H54 (cell line): Measurements from ENCODE around the gene UCHL5.
"Not testable (repeated sequence)": the region's sequence is repeated elsewhere in the genome, so short reads cannot be mapped to it uniquely, and the experiment has no call there.

Experiments used
- DNase-seq: peaks from one replicate; pipeline ENCODE4 v3.0.0; 2011; ENCODE audit warnings: low spot score, mixed read lengths; ENCODE audit not compliant: insufficient read length
- FAIRE-seq: peaks from 3 replicates; lab custom pipeline; 2011; peaks lifted over from hg19 to GRCh38; lab: Jason Lieb, UNC
- POLR2A ChIP-seq: IDR thresholded peaks from 2 replicates; pipeline ENCODE4 v1.6.1; 2011; ENCODE audit warnings: low read depth, mild to moderate bottlenecking, low read length

The UCHL5 gene

DNA sequence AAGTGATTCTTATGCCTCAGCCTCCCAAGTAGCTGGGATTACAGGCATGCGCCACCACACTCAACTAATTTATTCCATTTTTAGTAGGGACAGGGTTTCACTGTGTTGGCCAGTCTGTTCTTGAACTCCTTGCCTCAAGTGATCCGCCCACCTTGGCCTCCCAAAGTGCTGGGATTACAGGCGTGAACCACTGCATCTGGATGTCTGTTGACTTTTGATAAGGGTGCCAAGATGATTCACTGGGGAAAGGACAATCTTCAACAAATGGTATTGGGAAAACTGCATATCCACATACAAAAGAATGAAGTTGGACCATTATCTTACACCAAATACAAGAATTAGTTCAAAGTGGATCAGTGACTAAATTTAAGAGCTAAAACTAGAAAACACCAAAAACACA is 20.0 kb upstream of the UCHL5 start:
- no peak for TF ChIP-seq POLR2A
- FAIRE-seq (no peak), DNase-seq (no peak)

DNA sequence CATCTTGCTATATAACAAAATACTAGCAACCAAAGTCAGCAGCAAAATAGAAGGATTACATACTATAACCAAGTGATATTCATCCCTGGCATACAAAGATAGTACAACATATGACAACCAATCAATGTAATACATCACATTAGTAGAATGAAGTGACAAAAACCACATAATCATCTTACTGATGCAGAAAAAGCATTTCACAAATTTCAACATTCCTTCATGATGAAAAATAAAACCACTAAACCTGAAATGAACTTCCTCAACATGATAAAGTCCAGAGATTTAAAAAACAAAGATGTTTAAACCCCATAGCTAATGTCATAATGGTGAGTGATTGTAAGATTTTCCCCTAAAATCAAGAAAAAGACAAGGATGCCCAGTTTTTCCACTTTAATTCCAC is 18.8 kb upstream of the UCHL5 start:
- TF ChIP-seq POLR2A = no peak
- FAIRE-seq = no peak
- DNase-seq = no peak

DNA sequence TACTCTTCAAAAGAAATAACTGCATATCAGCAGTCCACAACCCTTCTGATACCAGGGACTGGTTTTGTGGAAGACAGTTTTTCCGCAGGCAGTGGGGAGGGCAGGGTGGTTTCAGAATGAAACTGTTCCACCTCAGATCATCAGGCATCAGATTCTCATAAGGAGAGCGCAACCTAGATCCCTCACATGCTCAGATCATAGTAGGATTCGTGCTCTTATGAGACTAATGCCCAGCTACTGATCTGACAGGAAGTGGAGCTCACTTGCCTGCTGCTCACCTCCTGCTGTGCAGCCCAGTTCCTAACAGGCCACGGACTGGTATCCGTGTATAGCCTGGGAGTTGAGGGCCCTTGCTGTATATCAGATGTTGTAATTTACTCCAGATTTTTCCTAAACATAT is 11.8 kb upstream of the UCHL5 start:
- no peak for TF ChIP-seq POLR2A
- DNase-seq (no peak), FAIRE-seq (peak; percentile 96)

DNA sequence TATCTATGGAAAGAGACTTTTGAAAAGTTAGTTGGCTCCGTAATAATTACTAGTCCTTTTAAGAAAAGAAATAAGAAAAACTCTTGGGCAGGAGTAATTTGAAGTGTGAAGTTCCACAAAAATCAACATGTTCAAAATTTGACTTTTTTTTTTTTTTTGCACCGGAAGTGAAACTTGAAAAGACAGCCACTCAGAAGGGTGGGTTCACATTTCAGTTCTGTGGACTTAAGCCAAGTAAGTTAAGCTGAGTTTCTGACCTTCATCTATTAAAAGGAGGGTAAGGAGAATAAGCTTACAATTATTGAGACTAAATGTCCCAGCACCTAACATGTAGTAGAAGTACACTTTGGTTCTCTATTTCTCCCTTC is 11.2 kb upstream of the UCHL5 start:
- no peak for DNase-seq
- no peak for TF ChIP-seq POLR2A
- no peak for FAIRE-seq

DNA sequence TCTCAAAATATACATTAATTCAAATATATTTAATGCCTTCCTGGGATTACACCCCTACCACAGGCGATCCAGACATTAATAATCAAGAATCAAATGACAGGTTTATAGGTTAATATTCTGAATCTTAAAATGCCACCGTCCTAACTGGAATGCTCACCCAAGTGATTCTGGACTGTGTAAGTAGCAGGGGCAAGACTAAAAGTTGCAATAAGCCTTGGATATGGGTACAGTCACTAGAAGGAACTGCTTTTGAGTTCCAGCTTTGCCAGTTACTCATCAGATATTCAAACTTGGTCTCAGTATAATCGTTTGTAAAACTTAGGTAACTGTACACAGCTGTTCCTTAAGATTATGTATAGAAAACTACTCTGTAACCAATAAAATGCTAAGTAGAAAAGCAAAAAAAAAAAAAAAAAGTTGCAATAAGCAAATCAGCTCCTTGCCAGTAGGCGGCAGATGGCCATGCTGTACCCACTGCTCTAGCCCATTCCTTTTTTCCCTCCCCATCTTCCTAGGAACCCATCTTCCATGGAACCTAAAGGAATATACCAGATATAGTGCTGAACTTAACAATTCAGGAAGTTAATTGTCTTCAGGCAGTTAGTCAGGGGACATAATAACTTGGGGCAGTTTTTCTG is 10.7 kb upstream of the UCHL5 start:
- FAIRE-seq (peak; percentile 62), DNase-seq (no peak)
- TF ChIP-seq POLR2A = no peak

DNA sequence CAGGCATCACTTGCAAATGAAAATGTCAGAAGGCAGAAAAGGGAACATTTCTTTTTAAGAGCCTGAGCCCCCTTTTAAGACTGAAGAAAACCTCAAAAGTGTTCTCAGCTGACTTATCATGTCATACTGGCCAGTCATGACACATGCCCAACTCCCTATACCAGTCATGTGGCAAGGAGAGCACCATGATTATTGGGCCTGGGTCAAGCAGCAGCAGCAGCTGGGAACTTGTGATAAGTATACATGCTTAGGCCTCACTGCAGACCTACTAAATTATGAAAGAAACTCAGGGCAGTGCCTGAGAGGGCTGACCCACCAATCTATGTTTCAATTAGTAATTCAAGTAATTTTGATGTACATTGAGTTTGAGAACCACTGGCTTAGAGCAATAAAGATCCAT is 8.9 kb upstream of the UCHL5 start:
- no peak for DNase-seq
- no peak for FAIRE-seq
- no peak for TF ChIP-seq POLR2A

DNA sequence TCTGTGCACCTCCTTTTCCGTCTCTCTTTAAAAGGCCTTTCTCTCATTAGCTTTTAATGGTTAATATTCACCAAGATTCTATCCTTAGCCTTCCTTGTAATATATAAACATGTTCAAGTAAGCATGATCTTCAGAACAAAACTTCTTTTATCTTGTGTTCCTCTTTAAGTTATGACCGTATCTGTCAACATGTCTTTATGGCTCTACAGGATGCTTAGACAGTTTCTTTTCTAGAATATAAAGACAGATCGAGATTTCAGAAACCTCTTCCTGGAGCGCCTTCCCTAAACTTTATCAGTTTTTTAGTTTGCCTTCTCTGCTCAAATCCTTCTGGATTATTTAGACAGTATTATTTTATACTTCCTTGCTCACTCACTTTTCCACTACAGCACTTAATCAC is 7.4 kb upstream of the UCHL5 start:
- FAIRE-seq (no peak), DNase-seq (no peak)
- no peak for TF ChIP-seq POLR2A

DNA sequence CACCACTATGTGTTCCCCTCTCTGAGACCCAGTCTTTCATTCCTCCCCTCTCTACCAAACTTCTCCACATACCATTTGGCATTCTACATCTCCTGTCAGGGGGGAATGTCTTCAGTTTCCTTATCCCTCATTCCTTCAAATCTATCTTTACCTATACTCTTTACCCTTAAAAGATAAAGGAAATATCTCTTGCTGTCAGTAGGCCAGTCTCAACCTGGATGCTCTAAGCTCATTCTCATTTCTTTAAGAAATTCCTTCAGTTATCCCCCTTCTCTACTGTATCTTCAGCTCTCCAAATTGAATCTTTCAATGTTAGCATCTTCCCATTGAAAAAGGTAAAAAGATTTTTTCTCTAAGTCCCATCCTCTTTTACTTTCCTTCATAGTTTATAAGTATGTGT is 6.8 kb upstream of the UCHL5 start:
- no peak for FAIRE-seq
- DNase-seq = no peak
- no peak for TF ChIP-seq POLR2A

DNA sequence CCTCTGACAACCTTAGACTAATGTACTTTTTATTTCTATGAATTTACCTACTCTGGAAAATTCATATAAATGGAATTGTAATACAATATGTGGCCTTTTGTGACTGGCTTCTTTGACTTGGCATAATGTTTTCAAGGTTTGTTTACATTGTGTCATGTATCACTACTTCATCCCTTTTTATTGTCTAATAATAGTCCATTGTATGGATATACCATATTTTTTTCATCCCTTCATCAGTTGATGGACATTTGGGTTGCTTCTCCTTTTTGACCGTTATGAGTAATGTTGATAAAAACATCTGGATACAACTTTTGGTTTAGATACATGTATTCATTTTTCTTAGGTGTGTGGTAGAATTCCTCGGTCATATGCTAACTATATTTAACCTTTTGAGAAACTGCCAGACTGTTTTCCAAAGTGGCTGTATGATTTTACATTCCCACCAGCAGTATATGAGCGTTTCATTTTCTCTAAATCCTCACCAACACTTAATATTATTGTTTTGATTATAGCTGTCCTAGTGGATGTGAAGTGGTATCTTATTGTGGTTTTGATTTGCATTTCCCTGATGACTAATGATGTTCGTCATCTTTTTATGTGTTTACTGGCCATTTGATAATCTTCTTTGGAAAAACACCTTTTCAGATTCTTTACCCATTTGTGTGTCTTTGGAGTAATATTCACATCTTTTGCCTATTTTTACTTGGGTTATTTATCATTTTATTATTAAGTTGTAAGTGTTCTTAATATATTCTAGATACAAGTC is 3.7 kb upstream of the UCHL5 start:
- no peak for TF ChIP-seq POLR2A
- DNase-seq (no peak), FAIRE-seq (no peak)

DNA sequence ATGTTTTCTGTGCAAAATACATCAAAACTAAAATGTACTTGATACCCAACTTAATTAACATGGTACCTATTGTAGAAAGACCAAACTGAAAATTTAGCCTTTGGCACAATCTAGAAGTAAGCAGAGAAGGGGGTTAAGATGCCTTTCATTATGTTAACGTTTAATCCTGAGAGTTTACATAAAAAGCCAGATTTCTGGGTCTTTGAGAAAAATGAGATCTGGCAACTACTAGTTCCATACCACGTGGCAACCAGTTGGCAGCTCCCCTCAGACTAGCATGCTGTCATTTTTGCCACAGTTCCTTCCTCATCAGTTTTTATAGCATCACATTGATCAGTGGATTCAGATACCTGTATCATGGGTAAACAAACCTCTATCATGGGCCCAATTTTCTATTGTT is 1.8 kb upstream of the UCHL5 start:
- DNase-seq = no peak

DNA sequence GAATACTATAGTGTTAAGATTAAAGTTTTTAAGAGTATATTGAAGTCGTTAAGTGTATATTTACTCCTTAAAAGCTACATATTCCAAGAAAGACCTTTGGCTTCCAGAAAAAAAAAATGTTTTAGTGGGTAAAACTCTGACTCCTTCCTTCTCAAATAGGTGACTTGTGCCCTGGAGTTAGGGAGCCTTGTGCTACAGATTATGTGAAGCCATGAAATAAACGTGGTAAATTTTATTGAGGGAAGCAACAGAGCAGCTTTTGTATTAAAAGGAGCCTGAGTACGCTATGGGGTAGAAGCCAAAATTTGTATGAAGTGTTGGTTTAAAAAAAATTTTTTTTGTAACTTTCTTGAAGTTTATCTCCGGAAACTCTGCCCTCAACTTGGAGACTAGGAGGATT is 1.2 kb upstream of the UCHL5 start:
- no peak for TF ChIP-seq POLR2A
- no peak for DNase-seq
- FAIRE-seq = no peak

More for the DNA sequence above, 1.8 kb upstream of the UCHL5 start:
- no peak for TF ChIP-seq POLR2A
- FAIRE-seq = no peak

DNA sequence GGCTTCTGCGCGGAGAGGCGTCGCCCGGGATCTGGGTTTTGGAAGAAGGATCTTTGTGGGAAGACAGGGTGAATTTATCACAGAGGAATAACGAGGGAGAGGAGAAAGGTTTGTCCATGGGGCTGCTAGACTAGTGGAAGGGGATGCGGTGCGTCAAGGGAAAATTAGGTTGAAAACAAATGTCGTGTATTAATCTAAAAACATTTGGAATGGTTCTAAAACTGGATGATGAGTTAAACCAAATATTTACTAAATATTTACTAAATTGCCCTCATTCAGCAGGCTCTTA is 899 bp upstream of the UCHL5 start:
- TF ChIP-seq POLR2A = no peak
- FAIRE-seq = no peak

DNA sequence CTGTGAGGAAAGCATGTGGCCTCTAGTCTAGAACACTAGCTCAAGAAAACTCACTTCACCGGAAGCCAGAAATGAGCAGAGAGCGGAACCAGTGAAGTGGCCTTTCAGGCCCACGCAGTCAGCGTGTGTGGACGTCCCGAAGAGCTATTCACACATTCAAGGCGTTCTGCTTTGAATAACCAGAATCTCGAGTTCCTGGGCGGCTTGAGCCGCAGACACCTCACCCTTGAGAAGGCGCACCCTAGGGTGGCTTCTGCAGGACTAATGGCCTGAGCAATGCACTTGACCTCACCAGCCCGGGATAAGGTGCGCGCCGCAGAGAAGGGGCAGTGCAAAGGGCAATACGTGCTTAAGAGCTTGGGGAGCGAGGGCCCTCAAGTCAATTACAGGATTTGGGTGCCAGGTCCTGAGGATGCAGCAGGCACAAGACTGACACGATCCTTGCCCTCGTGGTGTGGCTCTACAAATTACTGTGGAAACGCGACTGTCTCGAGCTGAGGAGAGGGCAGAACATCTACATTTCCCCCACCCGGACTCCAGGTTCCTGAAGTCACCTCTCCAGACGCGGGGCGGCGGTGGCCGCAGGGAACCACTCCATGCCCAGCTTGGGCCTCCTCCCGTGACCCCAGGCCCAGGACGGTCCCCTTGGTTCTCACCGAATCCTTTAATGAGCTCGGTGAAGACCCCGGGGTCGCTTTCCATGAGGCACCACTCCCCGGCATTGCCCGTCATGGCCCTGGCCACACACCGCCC is 455 bp downstream of the UCHL5 start:
- FAIRE-seq (no peak), DNase-seq (no peak)
- TF ChIP-seq POLR2A = no peak

More for the DNA sequence above, 899 bp upstream of the UCHL5 start:
- DNase-seq = no peak

DNA sequence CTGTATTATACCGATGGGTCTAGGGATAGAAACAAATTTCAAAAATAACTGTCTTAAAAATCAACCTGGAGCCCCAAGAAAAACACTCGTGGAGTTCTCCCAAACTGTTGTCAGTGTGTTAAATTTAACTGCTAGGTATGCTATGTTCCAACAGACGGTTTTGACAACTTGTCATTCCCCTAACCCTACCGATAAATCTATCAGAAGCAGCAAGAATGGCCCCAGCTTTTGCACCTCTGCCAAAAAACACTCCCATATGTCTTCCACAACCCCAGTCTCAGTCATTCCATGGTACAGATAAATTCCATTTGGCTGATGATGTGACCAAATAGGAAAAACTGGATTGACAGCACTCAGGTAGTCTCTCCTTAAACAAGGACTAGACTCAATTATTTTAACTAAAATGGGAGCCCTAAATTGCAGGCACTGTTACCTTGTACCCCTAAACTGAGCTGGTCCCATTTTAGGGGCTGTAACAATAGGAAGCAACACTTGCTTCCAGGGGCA is 4.9 kb downstream of the UCHL5 start:
- FAIRE-seq (no peak), DNase-seq (no peak)
- TF ChIP-seq POLR2A = no peak

DNA sequence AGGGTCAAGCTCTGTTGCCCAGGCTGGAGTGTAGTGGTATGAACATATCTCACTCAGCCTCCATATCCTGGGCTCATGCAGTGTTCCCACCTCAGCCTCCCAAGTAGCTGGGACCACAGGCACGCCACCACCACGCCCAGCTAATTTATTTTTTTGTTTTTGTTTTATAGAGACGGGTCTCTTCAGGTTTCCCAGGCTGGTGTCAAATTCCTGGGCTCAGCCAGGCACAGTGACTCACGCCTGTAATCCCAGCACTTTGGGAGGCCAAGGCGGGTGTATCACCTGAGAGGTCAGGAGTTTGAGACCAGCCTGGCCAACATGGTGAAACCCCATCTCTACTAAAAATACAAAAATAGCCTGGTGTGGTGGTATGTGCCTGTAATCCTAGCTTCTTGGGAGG is 10.2 kb downstream of the UCHL5 start:
- not testable (repeated sequence) for DNase-seq, FAIRE-seq
